ENCODE results near the gene CST9L. TPM values are rescaled to one million over a fixed set of nuclear protein-coding genes. Genes with fewer than 3 reads are reported as not detected.

The CST9L gene
- total and polyA plus RNA-seq, 2 of the 13 experiments (the other 11 are each of a cell fraction or from before 2014, with no cell fraction given): 0.15 TPM; not detected in 1

GRCh38 chr20:23514848-23515247 lies 53.4 kb downstream of the CST9L start:
- 2% methylated on average over 1 of the region's 1 CpG for WGBS (ENCODE audit: low lambda C conversion rate)
- Histone ChIP-seq H3K4me2 (ENCODE audit: low read depth, low read length) (no peak overlapping the region), H2AFZ (ENCODE audit: low read length) (no peak overlapping the region), H3K4me3 (replicated peaks in 1 of 3; ENCODE audit: insufficient read depth in 1 of 3, low read depth in 2 of 3, low read length in 3 of 3) (no peak overlapping the region), H3K4me1 (ENCODE audit: insufficient read depth, low read length) (peaks cover 19% of the 10 kb centered on the region), H3K9me3 (ENCODE audit: low read length) (no peaks in the 10 kb centered on the region), H3K27ac (ENCODE audit: extremely low read length, insufficient read depth, low read length) (no peak overlapping the region), H3K27me3 (ENCODE audit: control insufficient read depth in 1 of 2, insufficient read depth in 2 of 2, low read length in 2 of 2) (peaks cover 3 to 19% of the 10 kb centered on the region in 2 experiments; a peak in 2 of 5 replicates), H3K79me2 (ENCODE audit: insufficient read depth, low read length) (no peaks in the 10 kb centered on the region), H3K9ac (ENCODE audit: insufficient read depth, low read depth, low read length) (no peak overlapping the region), H3K36me3 (replicated peaks in 1 of 2; ENCODE audit: control insufficient read depth in 1 of 2, insufficient read depth in 2 of 2, low read length in 2 of 2) (no peaks in the 10 kb centered on the region), H4K20me1 (ENCODE audit: insufficient read depth, low read length) (no peaks in the 10 kb centered on the region)
- intact Hi-C loops (cut with micrococcal nuclease; ENCODE audit: unreplicated experiment): no loop called here
- in situ Hi-C loops (cut with HindIII; ENCODE audit: extremely low pct_ligation_motif_present, low pct_unique_long_range_greater_than_20kb): no loop called here
- CTCF ChIA-PET (ENCODE audit: low intra/inter-chr PET ratio, low total read pairs): no interaction called here
- TF ChIP-seq, protein P1, sequence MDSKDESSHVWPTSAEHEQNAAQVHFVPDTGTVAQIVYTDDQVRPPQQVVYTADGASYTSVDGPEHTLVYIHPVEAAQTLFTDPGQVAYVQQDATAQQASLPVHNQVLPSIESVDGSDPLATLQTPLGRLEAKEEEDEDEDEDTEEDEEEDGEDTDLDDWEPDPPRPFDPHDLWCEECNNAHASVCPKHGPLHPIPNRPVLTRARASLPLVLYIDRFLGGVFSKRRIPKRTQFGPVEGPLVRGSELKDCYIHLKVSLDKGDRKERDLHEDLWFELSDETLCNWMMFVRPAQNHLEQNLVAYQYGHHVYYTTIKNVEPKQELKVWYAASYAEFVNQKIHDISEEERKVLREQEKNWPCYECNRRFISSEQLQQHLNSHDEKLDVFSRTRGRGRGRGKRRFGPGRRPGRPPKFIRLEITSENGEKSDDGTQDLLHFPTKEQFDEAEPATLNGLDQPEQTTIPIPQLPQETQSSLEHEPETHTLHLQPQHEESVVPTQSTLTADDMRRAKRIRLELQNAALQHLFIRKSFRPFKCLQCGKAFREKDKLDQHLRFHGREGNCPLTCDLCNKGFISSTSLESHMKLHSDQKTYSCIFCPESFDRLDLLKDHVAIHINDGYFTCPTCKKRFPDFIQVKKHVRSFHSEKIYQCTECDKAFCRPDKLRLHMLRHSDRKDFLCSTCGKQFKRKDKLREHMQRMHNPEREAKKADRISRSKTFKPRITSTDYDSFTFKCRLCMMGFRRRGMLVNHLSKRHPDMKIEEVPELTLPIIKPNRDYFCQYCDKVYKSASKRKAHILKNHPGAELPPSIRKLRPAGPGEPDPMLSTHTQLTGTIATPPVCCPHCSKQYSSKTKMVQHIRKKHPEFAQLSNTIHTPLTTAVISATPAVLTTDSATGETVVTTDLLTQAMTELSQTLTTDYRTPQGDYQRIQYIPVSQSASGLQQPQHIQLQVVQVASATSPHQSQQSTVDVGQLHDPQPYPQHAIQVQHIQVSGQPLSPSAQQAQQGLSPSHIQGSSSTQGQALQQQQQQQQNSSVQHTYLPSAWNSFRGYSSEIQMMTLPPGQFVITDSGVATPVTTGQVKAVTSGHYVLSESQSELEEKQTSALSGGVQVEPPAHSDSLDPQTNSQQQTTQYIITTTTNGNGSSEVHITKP (CRISPR knock-in tag; IDR thresholded peaks at IDR 0.05; ENCODE audit: low read depth): no peak
- TF ChIP-seq, protein P2, sequence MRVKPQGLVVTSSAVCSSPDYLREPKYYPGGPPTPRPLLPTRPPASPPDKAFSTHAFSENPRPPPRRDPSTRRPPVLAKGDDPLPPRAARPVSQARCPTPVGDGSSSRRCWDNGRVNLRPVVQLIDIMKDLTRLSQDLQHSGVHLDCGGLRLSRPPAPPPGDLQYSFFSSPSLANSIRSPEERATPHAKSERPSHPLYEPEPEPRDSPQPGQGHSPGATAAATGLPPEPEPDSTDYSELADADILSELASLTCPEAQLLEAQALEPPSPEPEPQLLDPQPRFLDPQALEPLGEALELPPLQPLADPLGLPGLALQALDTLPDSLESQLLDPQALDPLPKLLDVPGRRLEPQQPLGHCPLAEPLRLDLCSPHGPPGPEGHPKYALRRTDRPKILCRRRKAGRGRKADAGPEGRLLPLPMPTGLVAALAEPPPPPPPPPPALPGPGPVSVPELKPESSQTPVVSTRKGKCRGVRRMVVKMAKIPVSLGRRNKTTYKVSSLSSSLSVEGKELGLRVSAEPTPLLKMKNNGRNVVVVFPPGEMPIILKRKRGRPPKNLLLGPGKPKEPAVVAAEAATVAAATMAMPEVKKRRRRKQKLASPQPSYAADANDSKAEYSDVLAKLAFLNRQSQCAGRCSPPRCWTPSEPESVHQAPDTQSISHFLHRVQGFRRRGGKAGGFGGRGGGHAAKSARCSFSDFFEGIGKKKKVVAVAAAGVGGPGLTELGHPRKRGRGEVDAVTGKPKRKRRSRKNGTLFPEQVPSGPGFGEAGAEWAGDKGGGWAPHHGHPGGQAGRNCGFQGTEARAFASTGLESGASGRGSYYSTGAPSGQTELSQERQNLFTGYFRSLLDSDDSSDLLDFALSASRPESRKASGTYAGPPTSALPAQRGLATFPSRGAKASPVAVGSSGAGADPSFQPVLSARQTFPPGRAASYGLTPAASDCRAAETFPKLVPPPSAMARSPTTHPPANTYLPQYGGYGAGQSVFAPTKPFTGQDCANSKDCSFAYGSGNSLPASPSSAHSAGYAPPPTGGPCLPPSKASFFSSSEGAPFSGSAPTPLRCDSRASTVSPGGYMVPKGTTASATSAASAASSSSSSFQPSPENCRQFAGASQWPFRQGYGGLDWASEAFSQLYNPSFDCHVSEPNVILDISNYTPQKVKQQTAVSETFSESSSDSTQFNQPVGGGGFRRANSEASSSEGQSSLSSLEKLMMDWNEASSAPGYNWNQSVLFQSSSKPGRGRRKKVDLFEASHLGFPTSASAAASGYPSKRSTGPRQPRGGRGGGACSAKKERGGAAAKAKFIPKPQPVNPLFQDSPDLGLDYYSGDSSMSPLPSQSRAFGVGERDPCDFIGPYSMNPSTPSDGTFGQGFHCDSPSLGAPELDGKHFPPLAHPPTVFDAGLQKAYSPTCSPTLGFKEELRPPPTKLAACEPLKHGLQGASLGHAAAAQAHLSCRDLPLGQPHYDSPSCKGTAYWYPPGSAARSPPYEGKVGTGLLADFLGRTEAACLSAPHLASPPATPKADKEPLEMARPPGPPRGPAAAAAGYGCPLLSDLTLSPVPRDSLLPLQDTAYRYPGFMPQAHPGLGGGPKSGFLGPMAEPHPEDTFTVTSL (CRISPR knock-in tag; IDR thresholded peaks at IDR 0.05; ENCODE audit: borderline replicate concordance): no peak
- no peak for TF ChIP-seq ZFP41 (CRISPR knock-in tag; IDR thresholded peaks at IDR 0.05; ENCODE audit: borderline replicate concordance)
- no peak for TF ChIP-seq GABPA (IDR thresholded peaks at IDR 0.05; ENCODE audit: low read depth, low read length)
- no peak for TF ChIP-seq GABPA (CRISPR knock-in tag; IDR thresholded peaks at IDR 0.05; ENCODE audit: low read depth)
- TF ChIP-seq HNRNPUL1 (IDR thresholded peaks at IDR 0.05; ENCODE audit: low read depth, low read length): no peak
- no peak for TF ChIP-seq ETV5 (CRISPR knock-in tag; IDR thresholded peaks at IDR 0.05; ENCODE audit: borderline replicate concordance)
- no peak for TF ChIP-seq MXI1 (IDR thresholded peaks at IDR 0.05; ENCODE audit: borderline replicate concordance, low read depth, low read length)
- TF ChIP-seq SCMH1 (CRISPR knock-in tag; IDR thresholded peaks at IDR 0.05; ENCODE audit: borderline replicate concordance): no peak
- no peak for TF ChIP-seq PAX8 (CRISPR knock-in tag; IDR thresholded peaks at IDR 0.05; ENCODE audit: borderline replicate concordance)
- TF ChIP-seq GPN1 (CRISPR knock-in tag; IDR thresholded peaks at IDR 0.05; ENCODE audit: borderline replicate concordance): no peak
- FAIRE-seq: no peak
- no TSS peak for BruUV-seq (replicated peaks)
- no peak for DNase-seq (ENCODE audit: low spot score)
- POLR2A ChIA-PET: no interaction called here
- ATAC-seq: no peak
